Activated T-cell treated with anti-CD3 and anti-CD28 coated beads, Interleukin-2, amount 50 U/mL, for 4 hours (primary cell): ENCODE measurements around the gene FIBCD1. TPM values are rescaled to one million over a fixed set of nuclear protein-coding genes. Genes with fewer than 3 reads are reported as not detected.
"Not testable (repeated sequence)": the region's sequence is repeated elsewhere in the genome, so short reads cannot be mapped to it uniquely, and the experiment has no call there.

Experiments used
- ATAC-seq, 2 donors: fragments of 200-7000 bp; cut with Tn5 transposase; one replicate each; pipeline ENCODE4 v1.10.0; 2021
- DNase-seq: peaks from one replicate; pipeline ENCODE4 v3.0.0-alpha.2; 2020
- H3K27me3 Mint-ChIP-seq: one replicate; pipeline ENCODE4 v1.8.0; 2021; ENCODE audit warnings: low read depth, mixed read lengths
- H3K36me3 Mint-ChIP-seq: one replicate; pipeline ENCODE4 v1.8.0; 2022; ENCODE audit warnings: mixed read lengths; ENCODE audit not compliant: insufficient read depth
- H3K4me1 Mint-ChIP-seq: one replicate; pipeline ENCODE4 v1.8.0; 2021; ENCODE audit warnings: low read depth, mixed read lengths
- H3K4me3 Mint-ChIP-seq: one replicate; pipeline ENCODE4 v1.8.0; 2021; ENCODE audit warnings: mild to moderate bottlenecking, moderate library complexity, mixed read lengths
- H3K9me3 Mint-ChIP-seq: one replicate; pipeline ENCODE4 v1.8.0; 2021; ENCODE audit warnings: mixed read lengths
- total RNA-seq, 3 donors: library from RNA; stranded (reverse); gene quantifications; one replicate each; pipeline ENCODE4 v1.2.1, GENCODE V29; 2021

Gene FIBCD1
- total RNA-seq, 3 donors from 2014 or later, result not detected

GRCh38 chr9:130920233-130920632 is 18.8 kb downstream of the FIBCD1 start:
- Mint-ChIP-seq H3K9me3 (no peaks in the 10 kb centered on the region), H3K36me3 (no peaks in the 10 kb centered on the region), H3K4me1 (no peaks in the 10 kb centered on the region), H3K4me3 (no peak overlapping the region), H3K27me3 (peaks cover 12% of the 10 kb centered on the region)
- DNase-seq, result no peak
- ATAC-seq, result no peak

GRCh38 chr9:130919559-130920145 is 19.4 kb downstream of the FIBCD1 start:
- ATAC-seq, result no peak
- no peak overlapping the region for H3K4me3 Mint-ChIP-seq

GRCh38 chr9:130918826-130919558 is 20.1 kb downstream of the FIBCD1 start:
- H3K36me3 Mint-ChIP-seq, result no peaks in the 10 kb centered on the region
- peaks cover 12% of the 10 kb centered on the region for H3K27me3 Mint-ChIP-seq
- no peak for DNase-seq
- no peaks in the 10 kb centered on the region for H3K9me3 Mint-ChIP-seq
- H3K4me3 Mint-ChIP-seq, result no peak overlapping the region
- ATAC-seq, result no peak
- H3K4me1 Mint-ChIP-seq, result no peaks in the 10 kb centered on the region

More at GRCh38 chr9:130919559-130920145, 19.4 kb downstream of the FIBCD1 start:
- DNase-seq, result no peak
- H3K27me3 Mint-ChIP-seq, result peaks cover 12% of the 10 kb centered on the region
- no peaks in the 10 kb centered on the region for H3K4me1 Mint-ChIP-seq
- H3K9me3 Mint-ChIP-seq, result no peaks in the 10 kb centered on the region
- H3K36me3 Mint-ChIP-seq, result no peaks in the 10 kb centered on the region

- no peaks in the 10 kb centered on the region for H3K36me3 Mint-ChIP-seq
Observed at GRCh38 chr9:130918101-130918825, 20.8 kb downstream of the FIBCD1 start.

GRCh38 chr9:130917168-130917960 is 21.7 kb downstream of the FIBCD1 start:
- H3K4me1 Mint-ChIP-seq, result no peaks in the 10 kb centered on the region
- DNase-seq (no peak), ATAC-seq (no peak)
- H3K4me3 Mint-ChIP-seq, result no peak overlapping the region
- no peaks in the 10 kb centered on the region for H3K36me3 Mint-ChIP-seq
- H3K27me3 Mint-ChIP-seq, result peaks cover 7% of the 10 kb centered on the region
- no peaks in the 10 kb centered on the region for H3K9me3 Mint-ChIP-seq

More at GRCh38 chr9:130918101-130918825, 20.8 kb downstream of the FIBCD1 start:
- Mint-ChIP-seq H3K4me3 (no peak overlapping the region), H3K9me3 (no peaks in the 10 kb centered on the region), H3K4me1 (no peaks in the 10 kb centered on the region), H3K27me3 (peaks cover 12% of the 10 kb centered on the region)
- ATAC-seq, result no peak
- no peak for DNase-seq

GRCh38 chr9:130915096-130915447 is 24.0 kb downstream of the FIBCD1 start:
- DNase-seq, result no peak
- Mint-ChIP-seq H3K4me1 (no peaks in the 10 kb centered on the region), H3K27me3 (peaks cover 3% of the 10 kb centered on the region), H3K9me3 (no peaks in the 10 kb centered on the region), H3K36me3 (no peaks in the 10 kb centered on the region), H3K4me3 (no peak overlapping the region)
- no peak for ATAC-seq

- Mint-ChIP-seq H3K36me3 (no peaks in the 10 kb centered on the region), H3K9me3 (no peaks in the 10 kb centered on the region), H3K27me3 (peaks cover 2% of the 10 kb centered on the region), H3K4me1 (no peaks in the 10 kb centered on the region), H3K4me3 (no peak overlapping the region)
- no peak for DNase-seq
- no peak for ATAC-seq
Observed at GRCh38 chr9:130914417-130915095, 24.5 kb downstream of the FIBCD1 start.

GRCh38 chr9:130913599-130914416 is 25.2 kb downstream of the FIBCD1 start:
- no peaks in the 10 kb centered on the region for H3K4me1 Mint-ChIP-seq
- DNase-seq (no peak), ATAC-seq (no peak)
- no peaks in the 10 kb centered on the region for H3K9me3 Mint-ChIP-seq
- H3K4me3 Mint-ChIP-seq, result no peak overlapping the region
- no peaks in the 10 kb centered on the region for H3K36me3 Mint-ChIP-seq
- no peaks in the 10 kb centered on the region for H3K27me3 Mint-ChIP-seq

- ATAC-seq (no peak), DNase-seq (no peak)
- Mint-ChIP-seq H3K36me3 (no peaks in the 10 kb centered on the region), H3K9me3 (no peaks in the 10 kb centered on the region), H3K4me3 (no peak overlapping the region), H3K4me1 (no peaks in the 10 kb centered on the region), H3K27me3 (peaks cover 2% of the 10 kb centered on the region)
Observed at GRCh38 chr9:130912932-130913598, 26.0 kb downstream of the FIBCD1 start.

GRCh38 chr9:130911254-130912049 is 27.6 kb downstream of the FIBCD1 start:
- H3K9me3 Mint-ChIP-seq, result no peaks in the 10 kb centered on the region
- H3K36me3 Mint-ChIP-seq, result no peaks in the 10 kb centered on the region
- ATAC-seq, result no peak
- no peak overlapping the region for H3K4me3 Mint-ChIP-seq
- H3K4me1 Mint-ChIP-seq, result no peaks in the 10 kb centered on the region
- peaks cover 5% of the 10 kb centered on the region for H3K27me3 Mint-ChIP-seq
- DNase-seq, result no peak

- H3K36me3 Mint-ChIP-seq, H3K4me1 Mint-ChIP-seq, ATAC-seq, H3K27me3 Mint-ChIP-seq, H3K9me3 Mint-ChIP-seq, DNase-seq, H3K4me3 Mint-ChIP-seq: not testable (repeated sequence)
Observed at GRCh38 chr9:130910670-130911069, 28.4 kb downstream of the FIBCD1 start.

GRCh38 chr9:130910041-130910440 is 29.0 kb downstream of the FIBCD1 start:
- DNase-seq, H3K4me3 Mint-ChIP-seq, H3K9me3 Mint-ChIP-seq, ATAC-seq, H3K36me3 Mint-ChIP-seq, H3K4me1 Mint-ChIP-seq: not testable (repeated sequence)
- H3K27me3 Mint-ChIP-seq, result peaks cover 11% of the 10 kb centered on the region
